CD4-positive, CD25-positive, alpha-beta regulatory T cell (primary cell): ENCODE data around the gene KIAA0319L. TPM values are rescaled to one million over a fixed set of nuclear protein-coding genes. Genes with fewer than 3 reads are reported as not detected.

Source experiments
- ATAC-seq, 2 donors: fragments of 150-1000 bp; cut with Tn5 transposase; one replicate each; pipeline ENCODE4 v1.10.0; 2021; ENCODE audit warnings: low read depth in 2 of 2, moderate number of reproducible peaks in 2 of 2, moderate library complexity in 1 of 2
- DNase-seq, 3 donors: peaks; one replicate each; pipeline versions ENCODE4 v3.0.0 to v3.0.0-alpha.2; 2012 to 2022; ENCODE audit warnings: mixed read lengths in 1 of 3
- H3K27ac ChIP-seq: one replicate; pipeline ENCODE4 v1.7.0; 2013; ENCODE audit warnings: mild to moderate bottlenecking, low read length; ENCODE audit not compliant: insufficient read depth, poor library complexity, severe bottlenecking
- H3K27me3 ChIP-seq: one replicate; pipeline ENCODE4 v1.7.0; 2013; ENCODE audit warnings: low read length; ENCODE audit not compliant: control insufficient read depth, insufficient read depth
- H3K36me3 ChIP-seq: one replicate; pipeline ENCODE4 v1.7.0; 2013; ENCODE audit warnings: mild to moderate bottlenecking, low read length, moderate library complexity; ENCODE audit not compliant: control insufficient read depth, insufficient read depth
- H3K4me1 ChIP-seq: 2 replicates; pipeline ENCODE4 v1.7.0; 2013; ENCODE audit warnings: mild to moderate bottlenecking, low read length; ENCODE audit not compliant: insufficient read depth, control insufficient read depth, poor library complexity, severe bottlenecking
- H3K4me3 ChIP-seq: one replicate; pipeline ENCODE4 v1.7.0; 2013; ENCODE audit warnings: low read depth, mild to moderate bottlenecking, low read length, moderate library complexity
- H3K9me3 ChIP-seq, 2 experiments: 1 replicate in 1 of 2; 2 replicates in 1 of 2; pipeline ENCODE4 v1.7.0; 2013; ENCODE audit warnings: low read length in 2 of 2, mild to moderate bottlenecking in 1 of 2, moderate library complexity in 1 of 2; ENCODE audit not compliant: control insufficient read depth in 2 of 2
- H3K27ac Mint-ChIP-seq, 3 donors: one replicate each; pipeline ENCODE4 v1.8.0; 2020 to 2022; ENCODE audit warnings: mild to moderate bottlenecking in 3 of 3, mixed read lengths in 3 of 3, moderate library complexity in 2 of 3
- H3K27me3 Mint-ChIP-seq: one replicate; pipeline ENCODE4 v1.8.0; 2022; ENCODE audit warnings: mild to moderate bottlenecking, mixed read lengths
- H3K36me3 Mint-ChIP-seq: one replicate; pipeline ENCODE4 v1.8.0; 2020; ENCODE audit warnings: mixed read lengths
- H3K4me1 Mint-ChIP-seq, 4 donors: one replicate each; pipeline ENCODE4 v1.8.0; 2020 to 2022; ENCODE audit warnings: mixed read lengths in 4 of 4, mild to moderate bottlenecking in 1 of 4
- H3K4me3 Mint-ChIP-seq, 4 donors: one replicate each; pipeline ENCODE4 v1.8.0; 2020 to 2022; ENCODE audit warnings: mild to moderate bottlenecking in 4 of 4, mixed read lengths in 4 of 4, moderate library complexity in 3 of 4
- H3K9me3 Mint-ChIP-seq, 7 donors: one replicate each; pipeline ENCODE4 v1.8.0; 2020 to 2022; ENCODE audit warnings: mixed read lengths in 7 of 7, mild to moderate bottlenecking in 3 of 7, moderate library complexity in 2 of 7
- polyA plus RNA-seq, 4 donors: library from polyadenylated mRNA; unstranded; fragments of 300-500 nt; fragmentation: Illumina TruSeq; gene quantifications; one replicate each; pipeline ENCODE4 v1.2.3, GENCODE V29; 2021
- total RNA-seq: library from RNA; stranded (reverse); gene quantifications from one replicate; pipeline ENCODE4 v1.2.3, GENCODE V29; 2022

Gene KIAA0319L
- total and polyA plus RNA-seq, 5 donors from 2014 or later: 16.2 to 72.4 (median 17.6) TPM

- H3K4me3 Mint-ChIP-seq: peak overlapping the region; percentile 52 to 84 (median 64)
- Histone ChIP-seq H3K9me3 (no peaks in the 10 kb centered on the region), H3K27ac (peak overlapping the region; percentile 66), H3K27me3 (no peaks in the 10 kb centered on the region), H3K4me1 (peaks cover 41% of the 10 kb centered on the region), H3K4me3 (peak overlapping the region; percentile 66), H3K36me3 (no peaks in the 10 kb centered on the region)
- ATAC-seq (no peak), DNase-seq (peak in 2 of 3 donors; percentile 9 to 35)
- peak overlapping the region; percentile 88 to 98 (median 93) for H3K27ac Mint-ChIP-seq
- H3K9me3 Mint-ChIP-seq: peaks cover 0 to under 1% (median 0%) of the 10 kb centered on the region in 7 donors
- peaks cover 39 to 70% (median 55%) of the 10 kb centered on the region in 4 donors for H3K4me1 Mint-ChIP-seq
- no peaks in the 10 kb centered on the region for H3K27me3 Mint-ChIP-seq
- peaks cover 21% of the 10 kb centered on the region for H3K36me3 Mint-ChIP-seq
Observed at GRCh38 chr1:35506960-35507912, 50.0 kb downstream of the KIAA0319L start.

GRCh38 chr1:35505911-35506798 lies 51.0 kb downstream of the KIAA0319L start:
- peak overlapping the region; percentile 52 to 84 (median 64) for H3K4me3 Mint-ChIP-seq
- H3K4me1 Mint-ChIP-seq: peaks cover 42 to 72% (median 58%) of the 10 kb centered on the region in 4 donors
- Histone ChIP-seq H3K4me3 (peak overlapping the region; percentile 66), H3K36me3 (no peaks in the 10 kb centered on the region), H3K27ac (peak overlapping the region; percentile 66), H3K9me3 (no peaks in the 10 kb centered on the region), H3K4me1 (peaks cover 41% of the 10 kb centered on the region), H3K27me3 (no peaks in the 10 kb centered on the region)
- no peaks in the 10 kb centered on the region for H3K27me3 Mint-ChIP-seq
- H3K27ac Mint-ChIP-seq: peak overlapping the region; percentile 88 to 98 (median 93)
- peak; percentile 80 to 82 for ATAC-seq
- peak; percentile 17 to 83 (median 70) for DNase-seq
- H3K9me3 Mint-ChIP-seq: no peaks in the 10 kb centered on the region
- peaks cover 20% of the 10 kb centered on the region for H3K36me3 Mint-ChIP-seq

GRCh38 chr1:35502242-35502641 lies 55.0 kb downstream of the KIAA0319L start:
- no peak for DNase-seq
- Mint-ChIP-seq H3K27me3 (no peaks in the 10 kb centered on the region), H3K9me3 (no peaks in the 10 kb centered on the region), H3K4me1 (peaks cover 46 to 64% (median 55%) of the 10 kb centered on the region in 4 donors), H3K36me3 (peaks cover 22% of the 10 kb centered on the region), H3K4me3 (no peak overlapping the region), H3K27ac (peak overlapping the region in 2 of 3 donors; percentile 22 to 28)
- no peaks in the 10 kb centered on the region for H3K9me3 ChIP-seq
- peaks cover 36% of the 10 kb centered on the region for H3K4me1 ChIP-seq
- no peak overlapping the region for H3K4me3 ChIP-seq
- H3K27ac ChIP-seq: no peak overlapping the region
- no peak for ATAC-seq
- peaks cover 2% of the 10 kb centered on the region for H3K36me3 ChIP-seq
- no peaks in the 10 kb centered on the region for H3K27me3 ChIP-seq

- peak overlapping the region; percentile 21 to 93 (median 79) for H3K27ac Mint-ChIP-seq
- DNase-seq: no peak
- Histone ChIP-seq H3K36me3 (peaks cover 2% of the 10 kb centered on the region), H3K27me3 (no peaks in the 10 kb centered on the region), H3K4me1 (peaks cover 18% of the 10 kb centered on the region), H3K27ac (peak overlapping the region; percentile 43), H3K4me3 (no peak overlapping the region), H3K9me3 (no peaks in the 10 kb centered on the region)
- peaks cover 22% of the 10 kb centered on the region for H3K36me3 Mint-ChIP-seq
- H3K9me3 Mint-ChIP-seq: no peaks in the 10 kb centered on the region
- peak overlapping the region in 1 of 4 donors; percentile 15 for H3K4me3 Mint-ChIP-seq
- no peaks in the 10 kb centered on the region for H3K27me3 Mint-ChIP-seq
- H3K4me1 Mint-ChIP-seq: peaks cover 28 to 46% (median 37%) of the 10 kb centered on the region in 4 donors
- no peak for ATAC-seq
Observed at GRCh38 chr1:35500439-35500838, 56.8 kb downstream of the KIAA0319L start.

- DNase-seq: peak; percentile 25 to 65 (median 30)
- no peaks in the 10 kb centered on the region for H3K9me3 ChIP-seq
- Mint-ChIP-seq H3K36me3 (peaks cover 16% of the 10 kb centered on the region), H3K27ac (peak overlapping the region; percentile 79 to 93 (median 90)), H3K4me1 (peaks cover 27 to 41% (median 34%) of the 10 kb centered on the region in 4 donors), H3K9me3 (no peaks in the 10 kb centered on the region), H3K4me3 (peak overlapping the region in 2 of 4 donors; percentile 15 to 28), H3K27me3 (no peaks in the 10 kb centered on the region)
- H3K27ac ChIP-seq: peak overlapping the region; percentile 43
- H3K4me3 ChIP-seq: peak overlapping the region; percentile 37
- no peaks in the 10 kb centered on the region for H3K27me3 ChIP-seq
- H3K4me1 ChIP-seq: peaks cover 14% of the 10 kb centered on the region
- ATAC-seq: peak; percentile 87 to 92
- peaks cover 2% of the 10 kb centered on the region for H3K36me3 ChIP-seq
Observed at GRCh38 chr1:35499652-35500176, 57.5 kb downstream of the KIAA0319L start.

GRCh38 chr1:35499231-35499630 lies 58.0 kb downstream of the KIAA0319L start:
- no peaks in the 10 kb centered on the region for H3K9me3 ChIP-seq
- no peak for DNase-seq
- H3K4me3 ChIP-seq: peak overlapping the region; percentile 24
- H3K4me3 Mint-ChIP-seq: peak overlapping the region in 2 of 4 donors; percentile 15 to 28
- no peak for ATAC-seq
- H3K27ac ChIP-seq: peak overlapping the region; percentile 43
- H3K36me3 ChIP-seq: peaks cover 2% of the 10 kb centered on the region
- peaks cover 15% of the 10 kb centered on the region for H3K36me3 Mint-ChIP-seq
- peaks cover 14% of the 10 kb centered on the region for H3K4me1 ChIP-seq
- H3K27me3 Mint-ChIP-seq: no peaks in the 10 kb centered on the region
- H3K4me1 Mint-ChIP-seq: peaks cover 26 to 38% (median 32%) of the 10 kb centered on the region in 4 donors
- H3K27ac Mint-ChIP-seq: peak overlapping the region; percentile 79 to 93 (median 90)
- H3K9me3 Mint-ChIP-seq: no peaks in the 10 kb centered on the region
- no peaks in the 10 kb centered on the region for H3K27me3 ChIP-seq

- H3K36me3 Mint-ChIP-seq: peaks cover 9% of the 10 kb centered on the region
- H3K9me3 ChIP-seq: no peaks in the 10 kb centered on the region
- ATAC-seq (no peak), DNase-seq (no peak)
- H3K4me1 Mint-ChIP-seq: peaks cover 23 to 30% (median 28%) of the 10 kb centered on the region in 4 donors
- no peaks in the 10 kb centered on the region for H3K9me3 Mint-ChIP-seq
- H3K4me3 ChIP-seq: no peak overlapping the region
- no peak overlapping the region for H3K27ac ChIP-seq
- H3K27me3 ChIP-seq: no peaks in the 10 kb centered on the region
- H3K36me3 ChIP-seq: peaks cover 2% of the 10 kb centered on the region
- no peak overlapping the region for H3K4me3 Mint-ChIP-seq
- H3K27ac Mint-ChIP-seq: peak overlapping the region in 1 of 3 donors; percentile 37
- H3K4me1 ChIP-seq: peaks cover 14% of the 10 kb centered on the region
- no peaks in the 10 kb centered on the region for H3K27me3 Mint-ChIP-seq
Observed at GRCh38 chr1:35497571-35497970, 59.6 kb downstream of the KIAA0319L start.
